MM.1S (cell line): ENCODE data around the gene UNC5C.

Experiments
- DNase-seq: peaks from one replicate; pipeline ENCODE4 v3.0.0-alpha.2; 2015
- H2AFZ ChIP-seq: fragments of 300-600 bp; sonication (generic); 2 replicates; pipeline ENCODE4 v1.6.0; 2016; ENCODE audit warnings: antibody characterized with exemption, low read length
- H3F3A ChIP-seq: fragments of 300-600 bp; sonication (generic); 2 replicates; pipeline ENCODE4 v1.6.1; 2016; ENCODE audit warnings: mild to moderate bottlenecking, antibody characterized with exemption, low read length, moderate library complexity, mixed read lengths; ENCODE audit not compliant: insufficient read depth
- H3K27ac ChIP-seq: fragments of 300-600 bp; sonication (generic); 2 replicates; pipeline ENCODE4 v1.5.1; 2016; ENCODE audit warnings: mild to moderate bottlenecking, low read length
- H3K27me3 ChIP-seq: fragments of 300-600 bp; sonication (generic); replicated peaks from 2 replicates; pipeline ENCODE4 v1.6.0; 2016; ENCODE audit warnings: low read length; ENCODE audit not compliant: insufficient read depth
- H3K36me3 ChIP-seq: fragments of 300-600 bp; sonication (generic); replicated peaks from 2 replicates; pipeline ENCODE4 v1.6.1; 2016; ENCODE audit warnings: mild to moderate bottlenecking, low read length, mixed read lengths; ENCODE audit not compliant: insufficient read depth
- H3K4me1 ChIP-seq: fragments of 300-600 bp; sonication (generic); 2 replicates; pipeline ENCODE4 v1.6.1; 2016; ENCODE audit warnings: low read length, mixed read lengths
- H3K4me2 ChIP-seq: fragments of 300-600 bp; sonication (generic); 2 replicates; pipeline ENCODE4 v1.6.0; 2016; ENCODE audit warnings: low read depth, low read length
- H3K4me3 ChIP-seq: fragments of 300-600 bp; sonication (generic); 2 replicates; pipeline ENCODE4 v1.5.1; 2016; ENCODE audit warnings: low read length, mixed read lengths
- H3K79me2 ChIP-seq: fragments of 300-600 bp; sonication (generic); 2 replicates; pipeline ENCODE4 v1.6.1; 2016; ENCODE audit warnings: mixed run types, low read length, mixed read lengths
- H3K9ac ChIP-seq: fragments of 300-600 bp; sonication (generic); 2 replicates; pipeline ENCODE4 v1.6.1; 2016; ENCODE audit warnings: low read length, mixed read lengths
- H3K9me2 ChIP-seq: fragments of 300-600 bp; sonication (generic); replicated peaks from 2 replicates; pipeline ENCODE4 v1.6.1; 2016; ENCODE audit warnings: mild to moderate bottlenecking, low read length, mixed read lengths; ENCODE audit not compliant: insufficient read depth
- H3K9me3 ChIP-seq: fragments of 300-600 bp; sonication (generic); replicated peaks from 2 replicates; pipeline ENCODE4 v1.6.1; 2016; ENCODE audit warnings: mild to moderate bottlenecking, low read length, mixed read lengths; ENCODE audit not compliant: insufficient read depth
- H4K20me1 ChIP-seq: fragments of 300-600 bp; sonication (generic); 2 replicates; pipeline ENCODE4 v1.6.1; 2016; ENCODE audit warnings: mild to moderate bottlenecking, low read length, moderate library complexity, mixed read lengths; ENCODE audit not compliant: insufficient read depth
- CTCF ChIP-seq: fragments of 300-600 bp; sonication (generic); IDR thresholded peaks from 2 replicates; pipeline ENCODE4 v1.5.1; 2016; ENCODE audit warnings: antibody characterized with exemption, low read length, mixed read lengths
- EZH2 ChIP-seq: fragments of 300-600 bp; sonication (generic); optimal IDR thresholded peaks from 2 replicates; pipeline ENCODE3; 2017; ENCODE audit warnings: low read depth, mild to moderate bottlenecking, antibody characterized with exemption, low read length, mixed read lengths
- EZH2phosphoT487 ChIP-seq: fragments of 300-600 bp; sonication (generic); IDR thresholded peaks from 2 replicates; pipeline ENCODE4 v1.6.1; 2018; ENCODE audit warnings: antibody characterized with exemption, low read length

The UNC5C gene

DNA sequence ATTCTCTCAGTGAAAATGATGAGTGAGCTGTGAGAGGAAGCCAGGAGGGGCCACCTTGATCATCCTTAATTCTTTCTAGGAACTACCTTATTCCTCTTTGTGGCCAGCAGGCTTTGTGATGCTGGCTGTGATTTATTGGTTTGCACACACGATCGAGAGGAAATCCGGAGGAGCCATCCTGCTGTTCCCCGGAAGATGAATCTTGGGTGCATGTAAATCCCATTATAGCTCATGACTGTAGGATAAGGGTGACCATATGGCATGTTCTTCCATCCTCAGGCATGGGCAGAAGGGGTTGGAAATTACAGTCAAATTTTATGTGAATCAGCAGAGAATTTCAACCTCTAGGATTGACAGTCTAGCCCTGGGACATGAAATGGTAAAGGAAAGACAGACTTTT lies 254.5 kb downstream of the UNC5C start:
- H3K4me3 ChIP-seq: no peak overlapping the region
- no peaks in the 10 kb centered on the region for H3F3A ChIP-seq
- no peaks in the 10 kb centered on the region for H3K4me1 ChIP-seq
- H3K27ac ChIP-seq: no peak overlapping the region
- no peaks in the 10 kb centered on the region for H3K9me2 ChIP-seq
- no peak overlapping the region for H3K4me2 ChIP-seq
- H3K9ac ChIP-seq: no peak overlapping the region
- no peak for DNase-seq
- no peaks in the 10 kb centered on the region for H3K9me3 ChIP-seq
- no peaks in the 10 kb centered on the region for H3K79me2 ChIP-seq
- H3K27me3 ChIP-seq: no peaks in the 10 kb centered on the region
- no peaks in the 10 kb centered on the region for H3K36me3 ChIP-seq
- no peak for TF ChIP-seq CTCF
- TF ChIP-seq EZH2: no peak
- no peak for TF ChIP-seq EZH2phosphoT487
- no peak overlapping the region for H2AFZ ChIP-seq
- no peaks in the 10 kb centered on the region for H4K20me1 ChIP-seq

GRCh38 chr4:95293014-95293413 lies 255.8 kb downstream of the UNC5C start:
- DNase-seq: peak; percentile 51
- Histone ChIP-seq H3K9me3 (no peaks in the 10 kb centered on the region), H3K36me3 (no peaks in the 10 kb centered on the region), H3F3A (no peaks in the 10 kb centered on the region), H3K9ac (no peak overlapping the region), H3K4me3 (no peak overlapping the region), H3K4me2 (no peak overlapping the region), H3K79me2 (no peaks in the 10 kb centered on the region), H4K20me1 (no peaks in the 10 kb centered on the region), H3K9me2 (no peaks in the 10 kb centered on the region), H2AFZ (no peak overlapping the region), H3K4me1 (no peaks in the 10 kb centered on the region), H3K27ac (no peak overlapping the region), H3K27me3 (no peaks in the 10 kb centered on the region)
- no peak for TF ChIP-seq EZH2phosphoT487

GRCh38 chr4:95290702-95291101 lies 258.1 kb downstream of the UNC5C start:
- Histone ChIP-seq H4K20me1 (no peaks in the 10 kb centered on the region), H3K27me3 (no peaks in the 10 kb centered on the region), H2AFZ (no peak overlapping the region), H3K9ac (no peak overlapping the region), H3F3A (no peaks in the 10 kb centered on the region), H3K4me2 (no peak overlapping the region), H3K9me3 (no peaks in the 10 kb centered on the region), H3K4me3 (no peak overlapping the region), H3K79me2 (no peaks in the 10 kb centered on the region), H3K9me2 (no peaks in the 10 kb centered on the region), H3K4me1 (no peaks in the 10 kb centered on the region), H3K27ac (no peak overlapping the region), H3K36me3 (no peaks in the 10 kb centered on the region)
- DNase-seq: no peak
- TF ChIP-seq CTCF: no peak
- TF ChIP-seq EZH2: no peak
- no peak for TF ChIP-seq EZH2phosphoT487

DNA sequence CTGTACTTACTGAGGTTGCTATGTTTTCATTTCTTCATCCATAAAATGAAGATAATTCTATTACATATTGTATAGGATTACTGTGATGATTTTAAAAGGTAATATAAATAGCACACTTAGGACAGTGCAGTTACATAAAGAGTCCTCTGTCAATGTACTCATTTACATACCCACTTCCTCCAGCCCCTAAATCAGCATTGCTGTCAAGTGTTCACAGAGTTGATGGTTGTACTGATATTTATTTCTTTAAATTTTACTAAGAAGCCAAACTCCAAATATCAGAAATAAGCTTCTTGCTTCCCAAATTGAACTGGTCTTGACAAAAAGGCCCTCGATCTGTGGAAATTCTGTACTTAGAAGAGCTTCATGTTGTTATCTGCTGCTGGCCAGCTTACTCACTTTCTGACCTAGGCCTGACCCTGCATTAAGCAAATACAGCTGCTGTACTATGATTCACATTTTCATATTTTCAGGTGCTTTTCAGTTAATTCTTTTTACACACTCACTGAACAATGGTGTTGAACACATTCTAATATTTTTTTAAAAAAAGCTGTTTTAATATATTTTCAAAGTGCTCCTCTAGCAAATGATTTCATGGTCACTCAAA lies 259.6 kb downstream of the UNC5C start:
- no peak overlapping the region for H3K27ac ChIP-seq
- H3K9me3 ChIP-seq: no peaks in the 10 kb centered on the region
- no peak for DNase-seq
- H3K36me3 ChIP-seq: no peaks in the 10 kb centered on the region
- no peak overlapping the region for H3K9ac ChIP-seq
- no peak overlapping the region for H3K4me3 ChIP-seq
- H3K4me1 ChIP-seq: no peaks in the 10 kb centered on the region
- H3K9me2 ChIP-seq: no peaks in the 10 kb centered on the region
- H3K27me3 ChIP-seq: no peaks in the 10 kb centered on the region
- H3F3A ChIP-seq: no peaks in the 10 kb centered on the region
- TF ChIP-seq EZH2phosphoT487 (no peak), CTCF (no peak), EZH2 (no peak)
- H4K20me1 ChIP-seq: no peaks in the 10 kb centered on the region
- H2AFZ ChIP-seq: no peak overlapping the region
- H3K79me2 ChIP-seq: no peaks in the 10 kb centered on the region
- H3K4me2 ChIP-seq: no peak overlapping the region
